ENCODE data around the gene PLXNA2.

The PLXNA2 gene

GRCh38 chr1:207984831-207985572, 259.2 kb downstream of the PLXNA2 start:
- no peak for DNase-seq

- DNase-seq, result no peak
Observed at GRCh38 chr1:207983044-207983635, 261.0 kb downstream of the PLXNA2 start.

- DNase-seq, result no peak
Observed at GRCh38 chr1:207981976-207982375, 262.2 kb downstream of the PLXNA2 start.

GRCh38 chr1:207978441-207978840, 265.7 kb downstream of the PLXNA2 start:
- no peak for DNase-seq

- DNase-seq, result no peak
Observed at GRCh38 chr1:207977876-207978275, 266.3 kb downstream of the PLXNA2 start.

GRCh38 chr1:207973898-207974568, 270.2 kb downstream of the PLXNA2 start:
- no peak for DNase-seq

- no peak for DNase-seq
Observed at GRCh38 chr1:207972337-207972736, 271.8 kb downstream of the PLXNA2 start.
